Measurements from ENCODE around the gene RBFOX2.

DNA sequence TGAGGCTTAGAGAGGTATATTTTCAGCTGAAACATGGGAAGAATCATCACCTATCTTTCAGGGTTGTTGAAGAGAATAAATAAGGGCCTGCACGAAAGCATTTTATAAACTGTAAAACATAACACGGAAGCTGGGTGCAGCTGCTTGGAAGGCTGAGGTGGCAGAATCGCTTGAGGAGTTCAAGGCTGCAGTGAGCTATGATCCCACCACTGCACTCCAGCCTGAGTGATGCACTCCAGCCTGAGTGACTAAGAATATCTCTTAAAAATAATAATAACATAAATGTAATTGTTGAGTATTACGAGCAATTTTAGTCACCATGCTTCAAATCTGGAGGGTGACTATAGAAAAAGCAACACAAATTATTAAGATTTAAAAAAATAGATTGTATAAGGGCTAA is 16.3 kb downstream of the RBFOX2 start:
- TF ChIP-seq JUND (IDR thresholded peaks at IDR 0.05) = no peak
- TF ChIP-seq, protein P1, sequence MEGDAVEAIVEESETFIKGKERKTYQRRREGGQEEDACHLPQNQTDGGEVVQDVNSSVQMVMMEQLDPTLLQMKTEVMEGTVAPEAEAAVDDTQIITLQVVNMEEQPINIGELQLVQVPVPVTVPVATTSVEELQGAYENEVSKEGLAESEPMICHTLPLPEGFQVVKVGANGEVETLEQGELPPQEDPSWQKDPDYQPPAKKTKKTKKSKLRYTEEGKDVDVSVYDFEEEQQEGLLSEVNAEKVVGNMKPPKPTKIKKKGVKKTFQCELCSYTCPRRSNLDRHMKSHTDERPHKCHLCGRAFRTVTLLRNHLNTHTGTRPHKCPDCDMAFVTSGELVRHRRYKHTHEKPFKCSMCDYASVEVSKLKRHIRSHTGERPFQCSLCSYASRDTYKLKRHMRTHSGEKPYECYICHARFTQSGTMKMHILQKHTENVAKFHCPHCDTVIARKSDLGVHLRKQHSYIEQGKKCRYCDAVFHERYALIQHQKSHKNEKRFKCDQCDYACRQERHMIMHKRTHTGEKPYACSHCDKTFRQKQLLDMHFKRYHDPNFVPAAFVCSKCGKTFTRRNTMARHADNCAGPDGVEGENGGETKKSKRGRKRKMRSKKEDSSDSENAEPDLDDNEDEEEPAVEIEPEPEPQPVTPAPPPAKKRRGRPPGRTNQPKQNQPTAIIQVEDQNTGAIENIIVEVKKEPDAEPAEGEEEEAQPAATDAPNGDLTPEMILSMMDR (IDR thresholded peaks at IDR 0.05; ENCODE audit: low read depth, low read length, missing input control) = no peak
- TF ChIP-seq, protein P2, sequence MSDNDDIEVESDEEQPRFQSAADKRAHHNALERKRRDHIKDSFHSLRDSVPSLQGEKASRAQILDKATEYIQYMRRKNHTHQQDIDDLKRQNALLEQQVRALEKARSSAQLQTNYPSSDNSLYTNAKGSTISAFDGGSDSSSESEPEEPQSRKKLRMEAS (IDR thresholded peaks at IDR 0.05) = no peak
